ENCODE results near the gene TRIP10.

DNA sequence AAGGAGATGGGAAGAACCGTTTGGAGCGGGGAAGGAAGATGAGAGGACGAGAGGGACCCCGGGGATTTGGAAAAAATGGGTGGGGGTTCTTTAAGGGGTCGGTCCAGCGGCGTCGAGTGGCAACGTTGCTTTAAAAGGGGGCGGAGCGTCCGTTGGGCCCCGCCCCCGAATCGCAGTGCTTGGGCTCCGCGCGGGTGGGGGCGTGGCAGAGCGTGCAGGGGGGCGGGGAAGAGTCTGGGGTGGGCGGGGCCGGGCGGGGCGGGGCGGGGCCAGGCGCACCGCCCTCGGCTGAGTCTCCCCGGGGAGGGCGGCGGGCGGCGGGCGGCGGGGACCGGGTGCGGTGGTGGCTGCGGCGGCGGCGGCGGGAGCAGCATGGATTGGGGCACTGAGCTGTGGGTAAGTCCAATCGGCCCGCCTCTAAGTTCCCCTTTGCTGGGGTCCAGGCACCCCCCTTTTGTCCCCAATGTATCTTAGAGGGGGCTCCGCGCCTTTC lies at the start of gene TRIP10:
- TF ChIP-seq, protein P1, sequence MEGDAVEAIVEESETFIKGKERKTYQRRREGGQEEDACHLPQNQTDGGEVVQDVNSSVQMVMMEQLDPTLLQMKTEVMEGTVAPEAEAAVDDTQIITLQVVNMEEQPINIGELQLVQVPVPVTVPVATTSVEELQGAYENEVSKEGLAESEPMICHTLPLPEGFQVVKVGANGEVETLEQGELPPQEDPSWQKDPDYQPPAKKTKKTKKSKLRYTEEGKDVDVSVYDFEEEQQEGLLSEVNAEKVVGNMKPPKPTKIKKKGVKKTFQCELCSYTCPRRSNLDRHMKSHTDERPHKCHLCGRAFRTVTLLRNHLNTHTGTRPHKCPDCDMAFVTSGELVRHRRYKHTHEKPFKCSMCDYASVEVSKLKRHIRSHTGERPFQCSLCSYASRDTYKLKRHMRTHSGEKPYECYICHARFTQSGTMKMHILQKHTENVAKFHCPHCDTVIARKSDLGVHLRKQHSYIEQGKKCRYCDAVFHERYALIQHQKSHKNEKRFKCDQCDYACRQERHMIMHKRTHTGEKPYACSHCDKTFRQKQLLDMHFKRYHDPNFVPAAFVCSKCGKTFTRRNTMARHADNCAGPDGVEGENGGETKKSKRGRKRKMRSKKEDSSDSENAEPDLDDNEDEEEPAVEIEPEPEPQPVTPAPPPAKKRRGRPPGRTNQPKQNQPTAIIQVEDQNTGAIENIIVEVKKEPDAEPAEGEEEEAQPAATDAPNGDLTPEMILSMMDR (optimal IDR thresholded peaks at IDR 0.05 in 1 of 3, IDR thresholded peaks at IDR 0.05 in 1 of 3, conservative IDR thresholded peaks at IDR 0.05 in 1 of 3; ENCODE audit: extremely low read depth in 1 of 3, insufficient read depth in 2 of 3, low read length in 3 of 3) = no peak
- no peak for TF ChIP-seq EZH2 (IDR thresholded peaks at IDR 0.05; ENCODE audit: low read length)
